Measurements from ENCODE around the gene ID3.
"Not testable (repeated sequence)": the region's sequence is repeated elsewhere in the genome, so short reads cannot be mapped to it uniquely, and the experiment has no call there.

Gene ID3

GRCh38 chr1:23588749-23589548 lies 29.6 kb upstream of the ID3 start:
- no peak for DNase-seq

- no peak for DNase-seq
Measured at GRCh38 chr1:23585321-23586022, 26.2 kb upstream of the ID3 start.

GRCh38 chr1:23583727-23584126 lies 24.4 kb upstream of the ID3 start:
- DNase-seq: not testable (repeated sequence)

- DNase-seq: no peak
Measured at GRCh38 chr1:23582820-23583219, 23.5 kb upstream of the ID3 start.

- DNase-seq: peak; percentile 40
Measured at GRCh38 chr1:23581219-23581618, 21.9 kb upstream of the ID3 start.

GRCh38 chr1:23578997-23579363 lies 19.7 kb upstream of the ID3 start:
- no peak for DNase-seq

- DNase-seq: no peak
Measured at GRCh38 chr1:23578311-23578996, 19.2 kb upstream of the ID3 start.

GRCh38 chr1:23577056-23578004 lies 18.0 kb upstream of the ID3 start:
- DNase-seq: peak; percentile 37

GRCh38 chr1:23576338-23577055 lies 17.2 kb upstream of the ID3 start:
- no peak for DNase-seq

GRCh38 chr1:23575226-23575810 lies 16.0 kb upstream of the ID3 start:
- no peak for DNase-seq

- no peak for DNase-seq
Measured at GRCh38 chr1:23574265-23574754, 15.0 kb upstream of the ID3 start.

GRCh38 chr1:23573574-23574182 lies 14.4 kb upstream of the ID3 start:
- DNase-seq: no peak

GRCh38 chr1:23571465-23571864 lies 12.2 kb upstream of the ID3 start:
- DNase-seq: no peak

- no peak for DNase-seq
Measured at GRCh38 chr1:23570001-23570691, 10.8 kb upstream of the ID3 start.

GRCh38 chr1:23568608-23569383 lies 9.5 kb upstream of the ID3 start:
- DNase-seq: peak; percentile 87

- DNase-seq: peak; percentile 88
Measured at GRCh38 chr1:23567996-23568607, 8.8 kb upstream of the ID3 start.

- peak; percentile 48 for DNase-seq
Measured at GRCh38 chr1:23567629-23567995, 8.3 kb upstream of the ID3 start.

- no peak for DNase-seq
Measured at GRCh38 chr1:23566304-23566703, 7.0 kb upstream of the ID3 start.

GRCh38 chr1:23565776-23566175 lies 6.5 kb upstream of the ID3 start:
- DNase-seq: no peak

Measured in eye (tissue), 1 donor.